IPS-18a (cell line): Measurements from ENCODE around the gene ABCG1.
"Not testable (repeated sequence)": the region's sequence is repeated elsewhere in the genome, so short reads cannot be mapped to it uniquely, and the experiment has no call there.

ENCODE experiments used
- H3K27ac ChIP-seq: one replicate; pipeline ENCODE4 v1.5.1; 2013; ENCODE audit warnings: low read length
- H3K27me3 ChIP-seq: one replicate; pipeline ENCODE4 v1.6.1; 2013; ENCODE audit warnings: mild to moderate bottlenecking, low read length; ENCODE audit not compliant: control insufficient read depth, insufficient read depth
- H3K36me3 ChIP-seq: one replicate; pipeline ENCODE4 v1.6.1; 2013; ENCODE audit warnings: low read depth, low read length; ENCODE audit not compliant: control insufficient read depth
- H3K4me1 ChIP-seq: one replicate; pipeline ENCODE4 v1.6.1; 2013; ENCODE audit warnings: low read depth, low read length; ENCODE audit not compliant: control insufficient read depth
- H3K4me3 ChIP-seq: one replicate; pipeline ENCODE4 v1.5.1; 2013; ENCODE audit warnings: low read length
- H3K9ac ChIP-seq: one replicate; pipeline ENCODE4 v1.6.1; 2013; ENCODE audit warnings: mild to moderate bottlenecking, low read length, moderate library complexity
- H3K9me3 ChIP-seq: one replicate; pipeline ENCODE4 v1.6.1; 2013; ENCODE audit warnings: low read depth, low read length; ENCODE audit not compliant: control insufficient read depth

Gene ABCG1

DNA sequence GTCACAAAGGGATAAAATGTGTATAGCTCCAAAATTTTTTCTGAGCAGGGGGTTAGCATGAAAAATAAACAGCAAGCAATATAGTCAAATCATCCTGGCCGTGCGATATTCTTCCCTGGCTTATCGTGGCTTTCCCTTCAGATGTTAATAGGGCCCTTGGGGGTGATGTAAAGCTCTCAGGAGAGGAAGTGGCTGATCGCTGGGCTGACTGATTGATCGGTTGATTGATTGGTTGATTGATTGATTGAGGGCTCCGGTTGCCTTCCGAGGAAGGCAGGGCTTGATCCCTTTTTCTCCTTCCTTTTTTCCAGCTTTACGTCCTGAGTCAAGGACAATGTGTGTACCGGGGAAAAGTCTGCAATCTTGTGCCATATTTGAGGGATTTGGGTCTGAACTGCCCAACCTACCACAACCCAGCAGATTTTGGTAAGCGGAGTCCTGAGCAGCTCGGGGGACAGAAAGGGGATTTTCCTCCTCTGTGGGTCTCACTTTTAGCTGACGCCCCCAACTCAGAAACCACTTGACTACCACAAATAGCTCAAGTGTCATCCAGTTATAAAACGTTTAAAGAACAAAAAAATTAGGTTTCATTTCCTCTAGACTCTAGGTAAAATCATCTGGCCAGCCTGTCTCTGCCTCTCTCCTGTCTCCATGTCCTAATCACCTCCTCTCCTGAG, 66.8 kb downstream of the ABCG1 start:
- Histone ChIP-seq H3K27ac (no peak overlapping the region), H3K4me3 (no peak overlapping the region), H3K9me3 (no peaks in the 10 kb centered on the region), H3K27me3 (no peaks in the 10 kb centered on the region), H3K9ac (no peak overlapping the region), H3K4me1 (no peaks in the 10 kb centered on the region), H3K36me3 (no peaks in the 10 kb centered on the region)

- H3K9ac ChIP-seq = no peak overlapping the region
Measured at GRCh38 chr21:42286416-42286815, 67.5 kb downstream of the ABCG1 start.

GRCh38 chr21:42287193-42288083, 68.5 kb downstream of the ABCG1 start:
- H3K4me1 ChIP-seq = no peaks in the 10 kb centered on the region
- no peaks in the 10 kb centered on the region for H3K9me3 ChIP-seq
- no peaks in the 10 kb centered on the region for H3K27me3 ChIP-seq
- H3K4me3 ChIP-seq = no peak overlapping the region
- no peak overlapping the region for H3K27ac ChIP-seq
- no peak overlapping the region for H3K9ac ChIP-seq
- H3K36me3 ChIP-seq = no peaks in the 10 kb centered on the region

More at GRCh38 chr21:42286416-42286815, 67.5 kb downstream of the ABCG1 start:
- Histone ChIP-seq H3K27me3 (no peaks in the 10 kb centered on the region), H3K4me1 (no peaks in the 10 kb centered on the region), H3K27ac (no peak overlapping the region), H3K36me3 (no peaks in the 10 kb centered on the region), H3K4me3 (no peak overlapping the region), H3K9me3 (no peaks in the 10 kb centered on the region)

GRCh38 chr21:42288962-42289361, 70.0 kb downstream of the ABCG1 start:
- no peaks in the 10 kb centered on the region for H3K27me3 ChIP-seq
- no peaks in the 10 kb centered on the region for H3K9me3 ChIP-seq
- no peak overlapping the region for H3K27ac ChIP-seq
- no peaks in the 10 kb centered on the region for H3K36me3 ChIP-seq
- H3K4me3 ChIP-seq = no peak overlapping the region
- no peak overlapping the region for H3K9ac ChIP-seq
- H3K4me1 ChIP-seq = no peaks in the 10 kb centered on the region

DNA sequence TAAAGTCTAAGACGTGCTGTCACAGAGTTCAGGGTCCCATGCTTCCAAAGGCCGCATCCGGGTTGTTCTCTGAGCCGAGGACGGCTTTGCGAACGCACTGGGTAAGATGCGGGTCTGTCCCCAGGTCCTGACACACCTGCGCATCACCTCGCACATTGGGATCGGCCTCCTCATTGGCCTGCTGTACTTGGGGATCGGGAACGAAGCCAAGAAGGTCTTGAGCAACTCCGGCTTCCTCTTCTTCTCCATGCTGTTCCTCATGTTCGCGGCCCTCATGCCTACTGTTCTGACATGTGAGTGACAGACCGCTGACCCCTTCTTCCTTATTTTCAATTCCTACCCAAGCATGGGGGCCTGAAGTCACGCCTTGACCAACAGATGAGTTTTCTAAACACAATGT, 71.0 kb downstream of the ABCG1 start:
- no peak overlapping the region for H3K4me3 ChIP-seq
- no peaks in the 10 kb centered on the region for H3K9me3 ChIP-seq
- H3K27ac ChIP-seq = no peak overlapping the region
- no peaks in the 10 kb centered on the region for H3K36me3 ChIP-seq
- H3K4me1 ChIP-seq = no peaks in the 10 kb centered on the region
- H3K9ac ChIP-seq = no peak overlapping the region
- H3K27me3 ChIP-seq = no peaks in the 10 kb centered on the region

GRCh38 chr21:42290505-42290904, 71.6 kb downstream of the ABCG1 start:
- Histone ChIP-seq H3K27ac (no peak overlapping the region), H3K9me3 (no peaks in the 10 kb centered on the region), H3K4me1 (no peaks in the 10 kb centered on the region)

GRCh38 chr21:42291003-42291750, 72.2 kb downstream of the ABCG1 start:
- Histone ChIP-seq H3K27ac (no peak overlapping the region), H3K9me3 (no peaks in the 10 kb centered on the region), H3K27me3 (no peaks in the 10 kb centered on the region), H3K4me3 (no peak overlapping the region), H3K9ac (no peak overlapping the region), H3K36me3 (no peaks in the 10 kb centered on the region), H3K4me1 (no peaks in the 10 kb centered on the region)

More at GRCh38 chr21:42290505-42290904, 71.6 kb downstream of the ABCG1 start:
- Histone ChIP-seq H3K36me3 (no peaks in the 10 kb centered on the region), H3K9ac (no peak overlapping the region), H3K4me3 (no peak overlapping the region), H3K27me3 (no peaks in the 10 kb centered on the region)

GRCh38 chr21:42291751-42292562, 73.0 kb downstream of the ABCG1 start:
- no peaks in the 10 kb centered on the region for H3K9me3 ChIP-seq
- H3K4me1 ChIP-seq = no peaks in the 10 kb centered on the region
- H3K27ac ChIP-seq = no peak overlapping the region
- no peaks in the 10 kb centered on the region for H3K36me3 ChIP-seq
- H3K4me3 ChIP-seq = no peak overlapping the region
- H3K9ac ChIP-seq = no peak overlapping the region
- no peaks in the 10 kb centered on the region for H3K27me3 ChIP-seq

- not testable (repeated sequence) for H3K27me3 ChIP-seq, H3K4me1 ChIP-seq, H3K9ac ChIP-seq, H3K36me3 ChIP-seq, H3K27ac ChIP-seq, H3K9me3 ChIP-seq, H3K4me3 ChIP-seq
Measured at GRCh38 chr21:42292563-42293142, 73.7 kb downstream of the ABCG1 start.

DNA sequence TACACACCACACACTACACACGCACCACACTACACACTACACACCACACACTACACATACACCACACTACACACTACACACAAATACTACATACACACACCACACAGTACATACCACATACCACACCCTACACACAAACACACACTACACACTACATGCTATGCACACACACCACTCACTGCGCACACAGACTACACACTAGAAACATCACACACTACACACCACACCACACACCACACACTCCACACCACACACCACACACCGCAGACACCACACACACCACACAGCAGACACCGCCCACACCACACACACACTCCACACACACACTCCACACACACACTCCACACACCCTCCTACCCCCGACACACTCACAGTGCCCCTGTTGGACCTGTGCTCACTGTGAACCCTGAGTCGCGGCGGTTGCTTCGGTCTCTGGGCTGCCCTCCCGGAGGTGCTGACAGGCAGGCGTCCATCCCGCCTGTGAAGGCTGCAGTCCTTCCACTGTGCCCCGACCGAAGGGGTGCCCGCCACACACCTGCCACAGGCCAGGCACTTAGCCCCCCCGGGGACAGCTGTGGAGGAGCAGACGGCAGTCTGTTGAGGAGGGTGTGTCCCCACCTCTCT, 74.8 kb downstream of the ABCG1 start:
- H3K27me3 ChIP-seq = no peaks in the 10 kb centered on the region
- no peak overlapping the region for H3K27ac ChIP-seq
- H3K4me1 ChIP-seq = peaks cover 3% of the 10 kb centered on the region
- H3K9me3 ChIP-seq = no peaks in the 10 kb centered on the region
- H3K36me3 ChIP-seq = no peaks in the 10 kb centered on the region
- H3K4me3 ChIP-seq = no peak overlapping the region
- no peak overlapping the region for H3K9ac ChIP-seq
